Hepatocyte (in vitro differentiated cells): ENCODE data around the gene GPR183.

Source experiments
- CTCF ChIP-seq: fragments of 200-600 bp; sonication (generic); IDR thresholded peaks from 2 replicates; pipeline ENCODE4 v1.5.1; 2016; ENCODE audit warnings: antibody characterized with exemption, mild to moderate bottlenecking; ENCODE audit not compliant: poor library complexity
- EZH2 ChIP-seq: fragments of 200-600 bp; sonication (generic); IDR thresholded peaks from 2 replicates; pipeline ENCODE4 v1.6.1; 2016; ENCODE audit warnings: antibody characterized with exemption, mild to moderate bottlenecking, borderline replicate concordance

- no peak for TF ChIP-seq CTCF
- no peak for TF ChIP-seq EZH2
These were observed 6.7 kb upstream of the GPR183 start for GRCh38 chr13:99313941-99314340.
